Activated T-cell treated with anti-CD3 and anti-CD28 coated beads, Interleukin-2, amount 50 U/mL, for 1 hour (primary cell): ENCODE results near the gene SEMA3C.

Experiments
- DNase-seq: peaks from one replicate; pipeline ENCODE4 v3.0.0-alpha.2; 2020

SEMA3C gene

GRCh38 chr7:80884511-80885195 is 34.2 kb downstream of the SEMA3C start:
- no peak for DNase-seq

GRCh38 chr7:80883154-80884025 is 35.5 kb downstream of the SEMA3C start:
- no peak for DNase-seq

GRCh38 chr7:80882213-80882801 is 36.5 kb downstream of the SEMA3C start:
- DNase-seq, result no peak

- DNase-seq, result no peak
These were observed 37.4 kb downstream of the SEMA3C start for GRCh38 chr7:80881351-80881900.

GRCh38 chr7:80879849-80880248 is 39.0 kb downstream of the SEMA3C start:
- DNase-seq, result no peak

- DNase-seq, result no peak
These were observed 41.9 kb downstream of the SEMA3C start for GRCh38 chr7:80876894-80877414.

GRCh38 chr7:80875537-80876120 is 43.2 kb downstream of the SEMA3C start:
- no peak for DNase-seq

GRCh38 chr7:80873140-80873539 is 45.7 kb downstream of the SEMA3C start:
- no peak for DNase-seq

- DNase-seq, result no peak
These were observed 47.6 kb downstream of the SEMA3C start for GRCh38 chr7:80871228-80871627.

GRCh38 chr7:80870813-80871212 is 48.0 kb downstream of the SEMA3C start:
- no peak for DNase-seq

GRCh38 chr7:80869821-80870751 is 48.8 kb downstream of the SEMA3C start:
- no peak for DNase-seq

- no peak for DNase-seq
These were observed 49.6 kb downstream of the SEMA3C start for GRCh38 chr7:80869106-80869784.

- DNase-seq, result no peak
These were observed 50.3 kb downstream of the SEMA3C start for GRCh38 chr7:80868566-80868965.

GRCh38 chr7:80860554-80860953 is 58.3 kb downstream of the SEMA3C start:
- no peak for DNase-seq

- no peak for DNase-seq
These were observed 59.4 kb downstream of the SEMA3C start for GRCh38 chr7:80859272-80859970.

- DNase-seq, result no peak
These were observed 60.5 kb downstream of the SEMA3C start for GRCh38 chr7:80858141-80858903.

GRCh38 chr7:80856769-80857168 is 62.1 kb downstream of the SEMA3C start:
- DNase-seq, result no peak

- DNase-seq, result no peak
These were observed 66.9 kb downstream of the SEMA3C start for GRCh38 chr7:80851896-80852476.

- no peak for DNase-seq
These were observed 70.0 kb downstream of the SEMA3C start for GRCh38 chr7:80848841-80849240.
